HG02678 (cell line): Measurements from ENCODE around the gene PPAT.
A peak's percentile ranks its signal among the peaks of the same experiment; 100 is the strongest.

Source experiments
- ATAC-seq: cut with Tn5 transposase; IDR thresholded peaks from one replicate; pipeline ENCODE4 v1.9.1; 2021; ENCODE audit warnings: mild to moderate bottlenecking, moderate library complexity; ENCODE audit not compliant: unreplicated experiment

The PPAT gene

DNA sequence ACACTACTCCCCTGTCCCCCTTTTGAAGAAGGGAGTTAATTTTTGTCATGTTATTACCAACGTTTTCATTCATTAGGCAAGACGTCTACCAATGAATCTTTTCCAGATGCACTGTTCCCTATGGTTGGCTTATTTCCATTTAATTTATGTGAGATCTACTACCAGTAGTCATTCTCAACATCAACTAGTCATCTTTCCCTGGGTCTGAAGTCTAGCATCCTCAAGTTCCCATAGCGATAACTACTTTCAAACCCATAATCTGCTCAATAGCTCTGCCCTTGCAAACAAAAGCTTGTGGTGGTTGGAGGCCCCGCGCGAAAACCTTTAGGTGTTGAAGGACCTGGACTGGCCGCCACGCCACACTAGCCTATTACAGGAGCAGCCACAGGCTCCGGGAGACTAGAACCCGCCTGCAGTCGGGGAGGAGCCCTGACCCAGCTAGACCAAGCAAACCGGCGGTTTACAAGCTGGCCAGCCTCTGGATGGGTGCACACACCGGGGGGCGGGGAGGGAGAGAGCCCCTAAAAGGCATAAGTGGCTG lies 746 bp downstream of the PPAT start:
- peak; percentile 8 for ATAC-seq

DNA sequence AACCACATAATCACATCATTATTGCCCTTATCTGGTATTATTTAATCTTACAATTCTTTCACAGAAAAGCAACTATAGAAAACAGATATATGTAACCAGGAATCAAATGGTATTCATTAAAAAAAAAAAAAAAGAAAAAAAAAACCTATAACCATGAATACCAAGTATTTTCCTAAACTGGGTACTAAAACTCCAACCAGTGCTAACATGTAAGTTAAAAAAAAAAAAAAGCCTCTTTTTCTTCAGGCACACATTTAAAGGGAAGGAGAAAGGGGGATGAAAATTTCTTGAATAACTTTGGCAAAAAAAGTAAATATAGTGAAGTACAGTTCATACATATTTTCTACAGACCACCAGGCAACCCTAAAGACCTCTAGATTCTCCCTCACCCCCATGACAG lies 2.1 kb downstream of the PPAT start:
- ATAC-seq = no peak

DNA sequence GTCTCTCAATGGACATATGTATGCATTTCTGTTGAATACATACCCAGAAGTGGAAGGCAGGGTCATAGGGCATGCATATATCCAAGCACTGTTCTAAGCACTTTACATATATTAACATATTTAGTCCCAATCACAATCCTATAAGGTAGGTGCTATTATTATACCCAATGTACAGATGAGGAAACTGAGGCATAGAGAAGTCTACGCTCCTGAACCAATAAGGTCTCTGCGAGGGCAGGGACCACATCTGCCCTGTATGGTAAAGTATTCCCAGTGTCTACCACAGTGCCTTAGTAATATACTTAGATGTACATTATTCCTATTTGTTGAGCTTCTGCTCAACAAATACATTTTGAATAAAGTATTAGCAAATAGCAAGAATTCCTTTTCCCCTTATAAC lies 5.2 kb downstream of the PPAT start:
- ATAC-seq = no peak

DNA sequence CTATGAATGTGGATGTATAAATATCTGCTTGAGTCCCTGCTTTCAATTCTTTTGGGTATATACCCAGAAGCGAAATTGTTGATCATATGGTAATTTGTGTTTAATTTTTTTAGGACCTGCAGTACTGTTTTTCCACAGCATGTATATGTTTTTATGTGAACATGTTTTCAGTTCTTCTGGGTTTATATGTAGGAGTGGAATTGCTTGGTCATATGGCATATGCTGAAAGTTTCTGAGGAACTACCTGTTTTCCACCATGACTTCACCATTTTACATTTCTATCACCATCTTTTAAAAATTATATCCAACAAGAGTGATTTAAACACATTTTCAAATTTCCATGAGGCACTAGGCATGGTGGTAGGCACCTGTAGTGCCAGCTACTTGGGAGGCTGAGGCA lies 8.2 kb downstream of the PPAT start:
- no peak for ATAC-seq

GRCh38 chr4:56426273-56426672 lies 9.1 kb downstream of the PPAT start:
- peak; percentile 87 for ATAC-seq

DNA sequence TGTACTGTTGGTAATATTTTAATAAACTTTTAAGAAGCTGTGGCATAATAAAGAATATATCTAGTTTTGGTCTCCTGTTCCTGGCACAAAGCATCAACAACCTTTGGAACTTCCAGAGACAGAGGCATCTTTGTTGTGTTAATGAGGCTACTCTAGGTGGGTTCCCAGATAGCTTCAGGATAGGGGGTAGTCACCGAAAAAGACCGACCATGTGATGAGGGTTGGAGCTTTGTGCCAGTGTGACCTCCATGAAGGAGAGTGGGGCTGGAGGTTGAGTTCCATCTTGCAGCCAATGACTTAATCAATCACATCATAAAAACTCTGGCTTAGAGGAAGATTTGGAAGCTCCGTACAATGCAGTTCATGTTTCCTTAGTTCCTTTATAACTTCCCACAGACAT lies 9.9 kb downstream of the PPAT start:
- ATAC-seq = no peak

DNA sequence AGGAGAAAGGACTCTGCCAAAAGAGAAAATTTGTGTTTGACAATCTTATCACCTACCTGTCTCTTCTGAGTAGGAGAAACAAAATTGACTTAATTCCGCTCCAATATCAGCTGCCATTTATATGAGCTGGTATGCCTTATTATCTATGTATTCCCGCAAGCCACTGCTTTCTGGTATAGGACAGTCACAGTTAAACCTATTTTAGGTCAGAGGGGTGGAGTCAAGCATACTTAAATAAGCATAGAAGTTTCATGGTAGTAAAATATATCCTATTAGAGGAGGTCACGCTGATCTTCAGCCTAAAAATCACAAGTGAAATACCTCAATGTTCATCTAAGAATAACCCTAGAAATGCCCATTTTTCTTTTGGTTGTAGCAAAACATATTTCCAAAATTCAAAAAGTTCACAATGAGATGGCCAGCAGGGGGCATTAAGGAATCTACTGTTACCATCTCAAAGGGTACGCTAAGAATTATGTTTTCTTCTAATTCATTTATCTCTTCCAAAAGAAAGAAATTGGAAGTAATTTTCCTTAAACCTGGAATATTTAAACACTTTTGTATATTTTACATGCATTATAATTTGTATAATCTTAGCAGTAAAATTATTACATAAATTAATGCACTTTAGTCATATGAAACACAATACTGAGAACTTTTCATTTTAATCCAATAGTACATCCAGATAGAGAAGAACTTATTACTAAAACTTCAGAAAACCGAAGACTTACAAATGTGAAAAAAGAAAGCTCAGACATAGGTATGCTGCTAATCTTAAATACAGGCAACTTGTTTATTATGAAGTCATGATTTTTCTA lies 10.5 kb downstream of the PPAT start:
- ATAC-seq = no peak

DNA sequence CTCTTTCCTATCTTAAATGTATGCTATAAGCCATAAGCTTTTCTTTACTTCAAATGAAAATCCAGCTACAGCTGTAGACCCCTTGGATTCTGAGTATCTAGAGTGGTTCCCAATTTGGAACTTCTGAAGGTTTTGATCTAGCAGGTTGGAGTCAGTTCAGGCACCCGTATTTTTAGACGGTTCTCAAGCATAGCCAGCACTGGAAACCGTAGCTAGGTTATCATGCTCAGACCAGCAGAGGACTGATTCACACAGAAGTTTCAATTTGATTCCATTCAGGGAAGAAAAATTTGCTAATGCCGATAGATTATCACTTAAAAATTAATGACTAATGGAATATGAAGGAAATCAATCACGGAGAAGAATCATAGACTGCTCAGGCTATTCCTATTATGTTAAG lies 11.2 kb downstream of the PPAT start:
- ATAC-seq = no peak

DNA sequence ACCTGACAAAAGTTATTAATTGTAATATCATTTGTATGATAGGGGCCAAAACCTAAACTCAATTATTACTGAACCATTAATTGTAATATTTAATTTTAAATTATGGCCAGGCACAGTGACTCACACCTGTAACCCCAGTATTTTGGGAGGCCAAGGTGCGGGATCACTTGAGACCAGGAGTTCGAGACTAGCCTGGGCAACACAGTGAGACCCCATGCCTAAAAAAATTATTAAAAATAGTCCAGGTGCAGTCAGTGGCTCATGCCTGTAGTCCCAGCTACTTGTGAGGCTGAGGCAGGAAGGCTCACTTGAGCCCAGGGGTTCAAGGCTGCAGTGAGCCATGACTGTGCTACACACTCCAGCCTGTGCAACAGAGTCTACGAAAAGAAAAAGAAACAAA lies 18.0 kb downstream of the PPAT start:
- ATAC-seq = no peak

DNA sequence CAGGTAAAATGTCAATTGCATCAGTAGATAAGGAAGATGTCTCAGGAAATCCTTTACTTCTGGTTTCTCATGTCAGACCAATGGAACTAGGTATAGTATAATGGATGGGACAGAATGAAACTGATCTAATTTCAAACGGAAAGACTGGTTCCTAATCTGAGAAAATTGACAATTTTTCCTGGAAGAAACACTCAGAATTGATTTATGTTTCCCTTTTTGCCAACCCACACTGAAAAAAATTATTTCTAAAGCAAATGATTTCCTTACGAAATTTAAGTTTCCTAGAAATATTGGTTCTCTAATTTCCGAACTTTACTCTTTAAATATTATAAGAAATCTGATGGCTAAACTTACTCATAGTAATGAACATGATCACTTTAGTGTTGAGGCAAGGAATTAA lies 19.1 kb downstream of the PPAT start:
- no peak for ATAC-seq

DNA sequence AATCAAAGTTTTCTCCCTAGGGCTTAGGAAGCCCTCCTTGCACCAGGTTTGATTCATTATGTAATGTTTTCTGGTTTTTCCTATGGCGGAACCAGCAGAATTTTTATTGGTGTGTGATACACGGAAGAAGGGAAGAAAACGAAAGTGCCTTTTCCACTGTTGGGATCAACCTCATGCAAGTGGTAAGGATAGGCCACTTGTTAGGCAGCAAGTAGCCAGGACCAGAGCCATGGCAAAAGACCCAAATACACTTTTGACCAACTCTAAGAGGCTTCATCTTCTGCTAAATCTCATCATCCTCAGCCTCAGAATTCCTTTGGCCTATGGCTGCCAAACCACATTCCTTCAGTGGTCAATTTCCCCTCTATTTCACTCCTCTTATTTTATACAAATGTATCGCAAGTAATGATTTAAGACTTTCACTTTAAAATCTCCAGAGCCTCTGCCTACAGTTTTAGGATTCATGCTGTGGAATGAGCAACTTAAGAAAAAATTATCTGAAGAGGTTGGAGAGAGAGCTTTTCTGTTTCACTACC lies 21.2 kb downstream of the PPAT start:
- no peak for ATAC-seq

- no peak for ATAC-seq
These were observed 25.0 kb downstream of the PPAT start for GRCh38 chr4:56410247-56411062.

- no peak for ATAC-seq
These were observed 25.8 kb downstream of the PPAT start for GRCh38 chr4:56409511-56410090.

GRCh38 chr4:56408978-56409377 lies 26.4 kb downstream of the PPAT start:
- ATAC-seq = no peak

- no peak for ATAC-seq
These were observed 29.3 kb downstream of the PPAT start for GRCh38 chr4:56406151-56406550.

DNA sequence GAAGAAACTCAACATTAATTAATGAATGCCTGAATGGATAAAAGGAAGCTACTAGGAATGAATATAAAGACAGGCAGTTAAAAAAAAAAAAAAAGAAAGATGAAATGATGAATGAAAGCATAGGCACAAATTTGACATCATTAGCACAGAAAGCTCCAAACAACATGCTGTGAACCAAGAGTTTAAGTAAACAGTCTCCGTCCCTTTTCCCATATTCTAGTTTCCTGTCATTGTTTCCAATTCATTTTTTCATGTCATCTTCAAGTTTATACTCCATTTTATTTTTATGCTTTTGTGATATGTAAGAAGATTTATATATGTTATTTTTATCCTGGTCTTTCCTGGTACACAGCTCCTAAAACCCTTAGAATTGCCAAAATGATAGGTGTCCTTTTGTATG lies 30.4 kb downstream of the PPAT start:
- ATAC-seq = no peak

DNA sequence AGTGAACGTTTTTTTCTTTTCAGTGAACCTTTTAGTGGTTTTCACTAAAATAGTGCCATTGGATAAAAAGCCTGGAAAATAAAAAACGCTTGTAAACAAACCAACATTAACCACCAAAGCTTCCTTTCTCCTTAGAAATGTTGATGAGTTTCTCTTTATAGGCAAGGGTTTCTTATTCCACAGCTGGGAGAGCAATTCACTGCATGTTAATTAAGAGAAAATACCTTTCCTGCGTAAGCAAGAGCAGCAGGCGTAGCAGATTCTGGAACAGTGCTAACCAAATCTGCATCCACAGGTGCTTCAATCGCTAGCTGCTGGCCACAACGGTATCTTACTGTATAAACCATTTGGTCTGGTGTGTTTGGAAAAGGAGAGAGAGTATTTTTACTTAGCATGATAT lies 34.9 kb downstream of the PPAT start:
- ATAC-seq = no peak

DNA sequence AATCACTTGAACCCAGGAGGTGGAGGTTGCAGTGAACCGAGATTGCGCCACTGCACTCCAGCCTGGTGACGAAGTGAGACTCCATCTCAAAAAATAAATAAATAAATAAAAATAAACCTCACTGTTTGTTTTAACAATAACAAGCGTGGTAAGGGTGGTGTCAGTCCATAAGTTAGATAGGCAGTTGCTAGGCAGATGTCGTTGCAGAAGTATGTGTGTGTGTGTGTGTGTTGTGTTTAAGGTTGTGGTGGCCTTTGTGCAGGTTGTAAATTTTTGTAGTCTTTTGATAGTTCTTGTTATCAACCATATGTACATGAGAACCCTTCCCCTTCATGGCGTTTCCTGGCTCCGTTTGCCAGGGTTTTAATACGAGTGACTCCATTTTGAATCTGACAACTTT lies 44.1 kb downstream of the PPAT start:
- ATAC-seq = no peak

DNA sequence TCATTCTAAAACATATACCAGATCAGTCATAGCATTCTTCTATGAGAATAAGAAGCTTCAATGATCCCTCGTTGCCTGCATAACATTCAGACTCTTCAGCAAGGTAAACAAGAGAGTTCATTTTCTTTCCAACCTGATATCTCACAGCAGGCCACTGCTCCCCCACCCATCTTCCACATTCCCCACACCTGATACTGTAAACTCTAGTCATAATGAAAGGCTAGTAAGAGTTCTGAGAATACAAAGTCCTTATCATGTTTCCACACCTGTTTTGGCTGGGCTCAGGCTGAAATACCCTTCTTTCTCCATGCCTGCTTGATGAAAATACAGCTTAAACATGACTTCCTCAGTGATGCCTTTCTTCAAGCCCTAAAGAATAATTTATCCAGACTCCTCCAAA lies 45.9 kb downstream of the PPAT start:
- no peak for ATAC-seq

- ATAC-seq = no peak
These were observed 47.1 kb downstream of the PPAT start for GRCh38 chr4:56388306-56388705.
